CD4-positive, alpha-beta T cell (primary cell): ENCODE data around the gene PHETA1. TPM values are rescaled to one million over a fixed set of nuclear protein-coding genes. Genes with fewer than 3 reads are reported as not detected.

Source experiments
- ATAC-seq: fragments of 200-7000 bp; cut with Tn5 transposase; one replicate; pipeline ENCODE4 v1.10.0; 2022; ENCODE audit warnings: mild to moderate bottlenecking; ENCODE audit not compliant: poor library complexity
- CTCF ChIA-PET: fragments of 350-600 bp; sonication (Branson Sonifier 250); formaldehyde crosslinking; loops from one replicate; lab custom pipeline; 2021; ENCODE audit warnings: antibody characterized with exemption, inconsistent platforms; lab: Charles Lee
- POLR2A ChIA-PET: fragments of 350-600 bp; sonication (Branson Sonifier 250); formaldehyde crosslinking; loops from one replicate; lab custom pipeline; 2021; ENCODE audit warnings: antibody characterized with exemption, inconsistent platforms; lab: Charles Lee
- DNase-seq, 14 experiments: peaks; one replicate each; pipeline ENCODE4 v3.0.0-alpha.2; 2013 to 2020; ENCODE audit warnings: mixed read lengths in 2 of 14
- H3K27ac ChIP-seq, 2 donors: one replicate each; pipeline versions ENCODE4 v1.5.1 to v1.7.0; 2013; ENCODE audit warnings: low read length in 2 of 2, low read depth in 1 of 2, mild to moderate bottlenecking in 1 of 2
- H3K27me3 ChIP-seq, 2 experiments: 1 replicate in 1 of 2; 2 replicates in 1 of 2; pipeline versions ENCODE4 v1.6.1 to v1.7.0; 2013; ENCODE audit warnings: low read length in 2 of 2, control low read depth in 1 of 2, mild to moderate bottlenecking in 1 of 2, moderate library complexity in 1 of 2; ENCODE audit not compliant: insufficient read depth in 2 of 2, control insufficient read depth in 1 of 2
- H3K36me3 ChIP-seq: one replicate; pipeline ENCODE4 v1.6.1; 2013; ENCODE audit warnings: low read length, control low read depth; ENCODE audit not compliant: insufficient read depth
- H3K4me1 ChIP-seq: one replicate; pipeline ENCODE4 v1.6.1; 2013; ENCODE audit warnings: low read length, control low read depth; ENCODE audit not compliant: insufficient read depth
- H3K4me3 ChIP-seq: one replicate; pipeline ENCODE4 v1.5.1; 2013; ENCODE audit warnings: mild to moderate bottlenecking, low read length, moderate library complexity
- H3K9me3 ChIP-seq, 2 experiments: 1 replicate in 1 of 2; 2 replicates in 1 of 2; pipeline versions ENCODE4 v1.6.1 to v1.7.0; 2013; ENCODE audit warnings: low read length in 2 of 2, mild to moderate bottlenecking in 2 of 2, control low read depth in 1 of 2, moderate library complexity in 1 of 2; ENCODE audit not compliant: control insufficient read depth in 1 of 2, insufficient read depth in 1 of 2
- H3K27ac Mint-ChIP-seq: one replicate; pipeline ENCODE4 v1.8.0; 2020; ENCODE audit warnings: mixed read lengths
- H3K27me3 Mint-ChIP-seq: one replicate; pipeline ENCODE4 v1.8.0; 2021; ENCODE audit warnings: mixed read lengths
- H3K36me3 Mint-ChIP-seq: one replicate; pipeline ENCODE4 v1.8.0; 2021; ENCODE audit warnings: low read depth, mixed read lengths
- H3K4me1 Mint-ChIP-seq: one replicate; pipeline ENCODE4 v1.8.0; 2021; ENCODE audit warnings: low read depth, mixed read lengths
- H3K4me3 Mint-ChIP-seq: one replicate; pipeline ENCODE4 v1.8.0; 2020; ENCODE audit warnings: mild to moderate bottlenecking, mixed read lengths
- H3K9me3 Mint-ChIP-seq: one replicate; pipeline ENCODE4 v1.8.0; 2020; ENCODE audit warnings: mixed read lengths
- CTCF ChIP-seq: fragments of 200-600 bp; IDR thresholded peaks from one replicate; pipeline ENCODE4 v1.8.0; 2022; ENCODE audit warnings: antibody characterized with exemption, mild to moderate bottlenecking
- intact Hi-C, 2 experiments: fragments of 100-400 bp; cut with DNase I in 1 of 2; cut with micrococcal nuclease in 1 of 2; formaldehyde crosslinking; loops; one replicate each; pipeline versions ENCODE4 v1.15.1 to v1.9.0; 2023 to 2025; cut with DNase I, micrococcal nuclease
- total RNA-seq, 174 experiments: library from RNA in 2 of 174; stranded (reverse) in 2 of 174; gene quantifications; one replicate each; pipeline ENCODE4 v1.2.3 and lab custom pipeline; 2021 to 2026

The PHETA1 gene
- total RNA-seq, 2 experiments from 2014 or later, result 1.3 to 1.7 TPM

- H3K4me3 Mint-ChIP-seq, result peak overlapping the region; percentile 42
- CTCF ChIA-PET, result interaction anchor here (0.7 to 16.9 kb wide), 5 partner anchors 8 to 41 kb away, joined by 3 to 487 read pairs (median 20); no protein-coding TSS in a partner anchor
- peak overlapping the region; percentile 94 for H3K4me3 ChIP-seq
- peak overlapping the region; percentile 64 to 67 for H3K27ac ChIP-seq
- peaks cover 22% of the 10 kb centered on the region for H3K36me3 Mint-ChIP-seq
- no peaks in the 10 kb centered on the region for H3K27me3 ChIP-seq
- no peak for TF ChIP-seq CTCF
- H3K36me3 ChIP-seq, result peaks cover 4% of the 10 kb centered on the region
- ATAC-seq (no peak), DNase-seq (peak in 1 of 14 experiments; percentile 9)
- H3K4me1 Mint-ChIP-seq, result peaks cover 79% of the 10 kb centered on the region
- H3K9me3 Mint-ChIP-seq, result no peaks in the 10 kb centered on the region
- POLR2A ChIA-PET, result interaction anchor here (1.8 to 7.0 kb wide), 4 partner anchors 14 to 24 kb away, joined by 5 to 66 read pairs (median 30); no protein-coding TSS in a partner anchor
- intact Hi-C loops, result loop anchor here in 1 of 2 experiments (10.0 kb wide), 1 partner anchor 604 kb away; the partner anchor contains the start of genes ERP29 and TMEM116
- H3K9me3 ChIP-seq, result no peaks in the 10 kb centered on the region
- no peaks in the 10 kb centered on the region for H3K27me3 Mint-ChIP-seq
- H3K27ac Mint-ChIP-seq, result peak overlapping the region; percentile 82
- peaks cover 92% of the 10 kb centered on the region for H3K4me1 ChIP-seq
These were observed 41.7 kb upstream of the PHETA1 start for GRCh38 chr12:111410431-111411184.

GRCh38 chr12:111409780-111410430, 41.0 kb upstream of the PHETA1 start:
- no peak for TF ChIP-seq CTCF
- ChIA-PET POLR2A (interaction anchor here (1.4 to 7.0 kb wide), 3 partner anchors 19 to 35 kb away, joined by 11 to 66 read pairs (median 35); no protein-coding TSS in a partner anchor), CTCF (interaction anchor here (8.4 to 16.9 kb wide), 2 partner anchors 13 to 41 kb away, joined by 56 to 487 read pairs; no protein-coding TSS in a partner anchor)
- Mint-ChIP-seq H3K27ac (peak overlapping the region; percentile 89), H3K36me3 (peaks cover 18% of the 10 kb centered on the region), H3K27me3 (no peaks in the 10 kb centered on the region), H3K4me1 (peaks cover 81% of the 10 kb centered on the region), H3K4me3 (no peak overlapping the region), H3K9me3 (no peaks in the 10 kb centered on the region)
- Histone ChIP-seq H3K4me3 (peak overlapping the region; percentile 94), H3K9me3 (no peaks in the 10 kb centered on the region), H3K27me3 (no peaks in the 10 kb centered on the region), H3K27ac (peak overlapping the region; percentile 64 to 67), H3K4me1 (peaks cover 91% of the 10 kb centered on the region), H3K36me3 (peaks cover 4% of the 10 kb centered on the region)
- intact Hi-C loops, result loop anchor here (2.0 to 10.0 kb wide), 4 partner anchors 15 to 605 kb away; partner anchors contain the start of genes ATXN2 (in 2 of the 2), ERP29 (in 1 of the 2) and TMEM116 (in 1 of the 2)
- no peak for ATAC-seq
- peak in 3 of 14 experiments; percentile 35 to 58 (median 56) for DNase-seq

GRCh38 chr12:111409403-111409779, 40.5 kb upstream of the PHETA1 start:
- no peaks in the 10 kb centered on the region for H3K27me3 ChIP-seq
- ChIA-PET POLR2A (interaction anchor here (1.4 to 7.0 kb wide), 3 partner anchors 20 to 36 kb away, joined by 11 to 66 read pairs (median 35); no protein-coding TSS in a partner anchor), CTCF (interaction anchor here (8.4 to 16.9 kb wide), 2 partner anchors 13 to 42 kb away, joined by 56 to 487 read pairs; no protein-coding TSS in a partner anchor)
- H3K36me3 Mint-ChIP-seq, result peaks cover 15% of the 10 kb centered on the region
- H3K4me1 ChIP-seq, result peaks cover 91% of the 10 kb centered on the region
- peak overlapping the region; percentile 88 for H3K4me3 Mint-ChIP-seq
- H3K4me3 ChIP-seq, result peak overlapping the region; percentile 94
- H3K9me3 ChIP-seq, result no peaks in the 10 kb centered on the region
- no peak for ATAC-seq
- H3K4me1 Mint-ChIP-seq, result peaks cover 81% of the 10 kb centered on the region
- peak in 1 of 14 experiments; percentile 55 for DNase-seq
- H3K27me3 Mint-ChIP-seq, result no peaks in the 10 kb centered on the region
- peaks cover 4% of the 10 kb centered on the region for H3K36me3 ChIP-seq
- intact Hi-C loops, result loop anchor here (2.0 to 10.0 kb wide), 3 partner anchors 15 to 188 kb away; partner anchors contain the start of gene ATXN2 (in 2 of the 2)
- peak overlapping the region; percentile 64 to 67 for H3K27ac ChIP-seq
- TF ChIP-seq CTCF, result no peak
- no peaks in the 10 kb centered on the region for H3K9me3 Mint-ChIP-seq
- peak overlapping the region; percentile 89 for H3K27ac Mint-ChIP-seq
